ENCODE data around the gene GRB14.
A peak's percentile ranks its signal among the peaks of the same experiment; 100 is the strongest.
"Not testable (repeated sequence)": the region's sequence is repeated elsewhere in the genome, so short reads cannot be mapped to it uniquely, and the experiment has no call there.

GRB14 gene

GRCh38 chr2:164479460-164479859 lies 141.8 kb downstream of the GRB14 start:
- DNase-seq, result peak; percentile 3

- DNase-seq, result no peak
These were observed 143.1 kb downstream of the GRB14 start for GRCh38 chr2:164478205-164478604.

GRCh38 chr2:164474873-164475272 lies 146.4 kb downstream of the GRB14 start:
- no peak for DNase-seq

- DNase-seq, result no peak
These were observed 148.3 kb downstream of the GRB14 start for GRCh38 chr2:164473021-164473420.

GRCh38 chr2:164465047-164465446 lies 156.2 kb downstream of the GRB14 start:
- DNase-seq, result not testable (repeated sequence)

- DNase-seq, result no peak
These were observed 156.9 kb downstream of the GRB14 start for GRCh38 chr2:164464376-164464775.

- DNase-seq, result no peak
These were observed 162.5 kb downstream of the GRB14 start for GRCh38 chr2:164458792-164459191.

GRCh38 chr2:164457271-164457670 lies 164.0 kb downstream of the GRB14 start:
- DNase-seq, result no peak

GRCh38 chr2:164456619-164457018 lies 164.7 kb downstream of the GRB14 start:
- DNase-seq, result no peak

- DNase-seq, result no peak
These were observed 167.5 kb downstream of the GRB14 start for GRCh38 chr2:164453656-164454305.

- no peak for DNase-seq
These were observed 171.0 kb downstream of the GRB14 start for GRCh38 chr2:164450278-164450677.

- no peak for DNase-seq
These were observed 171.6 kb downstream of the GRB14 start for GRCh38 chr2:164449706-164450105.

- no peak for DNase-seq
These were observed 173.6 kb downstream of the GRB14 start for GRCh38 chr2:164447660-164448059.
